BJ (cell line): ENCODE results near the gene VGLL4. TPM values are rescaled to one million over a fixed set of nuclear protein-coding genes. Genes with fewer than 3 reads are reported as not detected.

Experiments
- CTCF ChIA-PET: fragments of 350-600 bp; formaldehyde crosslinking; extraction: SDS; loops from one replicate; lab custom pipeline; 2021; ENCODE audit warnings: antibody characterized with exemption, inconsistent platforms; lab: Yijun Ruan, JAX
- POLR2A ChIA-PET: fragments of 300-600 bp; sonication (Branson Sonifier 250); formaldehyde crosslinking; extraction: SDS; loops from one replicate; lab custom pipeline; 2021; ENCODE audit warnings: antibody characterized with exemption; lab: Charles Lee
- DNase-seq: peaks from one replicate; pipeline ENCODE4 v3.0.0-alpha.2; 2011; ENCODE audit warnings: low read depth
- H3K27me3 ChIP-seq: 2 replicates; pipeline ENCODE4 v1.6.0; 2011; ENCODE audit warnings: low read length; ENCODE audit not compliant: control insufficient read depth, insufficient read depth
- H3K36me3 ChIP-seq: 2 replicates; pipeline ENCODE4 v1.5.1; 2011; ENCODE audit warnings: low read length; ENCODE audit not compliant: control insufficient read depth, insufficient read depth
- H3K4me3 ChIP-seq: 2 replicates; pipeline ENCODE4 v1.5.1; 2011; ENCODE audit warnings: low read depth, mild to moderate bottlenecking, control low read depth, low read length
- polyA plus RNA-seq: library from polyadenylated mRNA; depleted of rRNA; stranded (reverse); fragments of >200 nt; gene quantifications from 2 replicates; pipeline ENCODE4 v1.2.3, GENCODE V29; 2011
- TF ChIP-seq, protein P1 (sequence below): IDR thresholded peaks from 2 replicates; pipeline ENCODE4 v1.5.1; 2011; ENCODE audit warnings: low read depth, mild to moderate bottlenecking, control low read depth, inconsistent platforms, low read length, moderate library complexity; ENCODE audit not compliant: insufficient read depth

The VGLL4 gene
- polyA plus RNA-seq, 1 experiment: 31.3 TPM

DNA sequence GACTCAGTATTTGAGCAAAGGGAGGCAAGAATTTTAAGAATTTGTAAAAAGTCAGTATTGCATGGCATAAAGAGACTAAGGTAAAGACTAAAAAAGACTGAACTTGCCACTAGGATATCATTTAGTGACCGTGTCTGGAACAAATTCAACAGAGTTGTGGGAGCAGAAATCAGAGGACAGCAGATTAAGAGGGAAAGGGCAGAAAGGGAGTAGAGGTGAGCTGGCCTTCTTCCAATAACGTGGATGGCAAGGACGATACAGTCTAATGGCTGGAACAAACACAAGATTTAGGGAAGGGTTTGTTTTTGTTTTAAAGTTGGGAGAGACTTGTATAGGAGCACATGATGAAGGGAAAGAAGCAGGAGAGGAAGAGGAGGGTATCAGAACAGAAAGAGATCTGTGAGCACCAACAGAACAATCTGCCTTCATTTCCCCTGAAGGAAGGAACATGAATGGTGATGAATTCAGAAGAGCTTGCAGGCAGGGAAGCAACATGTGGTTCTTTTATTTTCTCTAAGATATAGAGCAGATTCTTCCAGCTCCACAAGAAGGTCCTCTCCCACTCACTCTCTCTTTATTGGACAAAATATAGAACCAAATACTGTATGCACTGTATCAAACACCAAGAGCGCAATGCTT lies 8.6 kb downstream of the VGLL4 start:
- Histone ChIP-seq H3K27me3 (no peaks in the 10 kb centered on the region), H3K4me3 (no peak overlapping the region), H3K36me3 (0 out of 2 replicates have a peak, but pooled peaks cover 2% of the 10 kb centered on the region)
- TF ChIP-seq, protein P1, sequence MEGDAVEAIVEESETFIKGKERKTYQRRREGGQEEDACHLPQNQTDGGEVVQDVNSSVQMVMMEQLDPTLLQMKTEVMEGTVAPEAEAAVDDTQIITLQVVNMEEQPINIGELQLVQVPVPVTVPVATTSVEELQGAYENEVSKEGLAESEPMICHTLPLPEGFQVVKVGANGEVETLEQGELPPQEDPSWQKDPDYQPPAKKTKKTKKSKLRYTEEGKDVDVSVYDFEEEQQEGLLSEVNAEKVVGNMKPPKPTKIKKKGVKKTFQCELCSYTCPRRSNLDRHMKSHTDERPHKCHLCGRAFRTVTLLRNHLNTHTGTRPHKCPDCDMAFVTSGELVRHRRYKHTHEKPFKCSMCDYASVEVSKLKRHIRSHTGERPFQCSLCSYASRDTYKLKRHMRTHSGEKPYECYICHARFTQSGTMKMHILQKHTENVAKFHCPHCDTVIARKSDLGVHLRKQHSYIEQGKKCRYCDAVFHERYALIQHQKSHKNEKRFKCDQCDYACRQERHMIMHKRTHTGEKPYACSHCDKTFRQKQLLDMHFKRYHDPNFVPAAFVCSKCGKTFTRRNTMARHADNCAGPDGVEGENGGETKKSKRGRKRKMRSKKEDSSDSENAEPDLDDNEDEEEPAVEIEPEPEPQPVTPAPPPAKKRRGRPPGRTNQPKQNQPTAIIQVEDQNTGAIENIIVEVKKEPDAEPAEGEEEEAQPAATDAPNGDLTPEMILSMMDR: no peak
- no peak for DNase-seq
- POLR2A ChIA-PET: no interaction called here
- CTCF ChIA-PET: interaction anchor here (0.6 to 1.7 kb wide), 3 partner anchors 10 to 413 kb away, joined by 3 to 5 read pairs (median 3); no protein-coding TSS in a partner anchor

DNA sequence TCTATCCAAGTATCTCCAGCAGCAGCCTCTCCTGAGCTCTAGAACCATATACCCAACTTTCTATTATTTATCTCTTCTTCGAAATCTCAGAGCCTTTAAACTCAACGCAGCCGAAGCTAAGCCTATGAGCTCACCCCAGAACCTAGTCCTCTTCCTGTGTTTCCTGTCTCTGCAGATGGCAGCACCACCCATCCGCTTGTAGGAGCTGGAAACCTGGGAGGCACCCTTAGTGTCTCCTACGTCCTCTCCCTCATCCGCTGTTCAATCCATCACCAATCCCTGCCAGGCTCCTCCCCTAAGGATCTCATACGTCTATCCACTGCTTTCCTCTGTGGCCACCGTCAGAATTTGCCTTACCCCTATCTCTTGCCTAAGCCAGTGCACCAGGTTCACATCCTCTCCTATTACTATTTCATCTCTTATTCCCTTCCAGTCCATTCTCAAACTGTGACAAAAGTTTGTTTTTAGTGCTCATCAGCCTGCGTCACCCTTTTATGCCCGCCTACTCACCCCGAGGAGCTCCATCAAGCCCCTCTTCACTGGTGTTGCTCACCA lies 9.6 kb downstream of the VGLL4 start:
- H3K27me3 ChIP-seq: no peaks in the 10 kb centered on the region
- DNase-seq: no peak
- CTCF ChIA-PET: interaction anchor here (0.7 kb wide), 1 partner anchor 13 kb away, joined by 4 read pairs; no protein-coding TSS in a partner anchor
- no peak overlapping the region for H3K4me3 ChIP-seq
- H3K36me3 ChIP-seq: no peaks in the 10 kb centered on the region
- TF ChIP-seq, protein P1: no peak
- POLR2A ChIA-PET: no interaction called here

DNA sequence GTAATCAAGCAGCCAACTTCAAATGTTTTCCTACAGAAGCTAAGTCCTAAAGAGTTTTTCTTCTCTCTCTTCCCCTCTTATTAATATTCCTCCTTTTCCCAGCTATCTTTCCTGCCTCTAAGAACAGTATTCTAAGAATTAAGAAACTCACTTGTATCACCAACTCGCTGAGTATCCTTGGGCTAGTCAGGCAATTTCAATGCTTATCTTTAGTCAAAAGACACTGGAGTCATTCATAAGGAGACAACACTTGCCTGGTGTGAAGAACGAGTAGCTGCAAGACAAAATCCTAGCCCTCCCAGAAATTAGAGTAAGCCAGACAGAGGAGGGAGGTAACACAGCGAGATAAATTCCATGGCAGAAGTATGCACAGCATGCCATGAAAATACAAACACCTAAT lies 10.7 kb downstream of the VGLL4 start:
- ChIA-PET CTCF (no interaction called here), POLR2A (interaction anchor here (0.5 kb wide), 1 partner anchor 8 kb away, joined by 8 read pairs; no protein-coding TSS in a partner anchor)
- DNase-seq: no peak
- Histone ChIP-seq H3K36me3 (no peaks in the 10 kb centered on the region), H3K4me3 (no peak overlapping the region), H3K27me3 (no peaks in the 10 kb centered on the region)
- TF ChIP-seq, protein P1: no peak

DNA sequence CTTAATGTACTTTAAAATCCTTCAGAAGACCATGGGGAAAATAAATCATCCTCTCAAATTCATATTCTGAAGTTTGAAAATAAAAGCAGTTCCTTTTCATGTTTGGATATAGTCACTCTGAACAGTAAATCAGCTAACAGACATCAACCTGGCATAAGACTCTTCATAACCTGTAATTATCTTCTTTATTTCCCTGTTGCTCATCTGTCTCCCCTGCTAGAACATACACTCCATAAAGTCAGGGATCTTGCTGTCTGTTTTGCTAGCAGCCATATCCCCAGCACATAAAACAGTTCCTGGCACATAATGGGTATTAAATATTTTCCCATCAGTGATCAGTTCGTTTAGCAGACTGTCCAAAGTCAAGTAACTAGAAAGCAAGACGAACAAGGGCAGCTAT lies 11.2 kb downstream of the VGLL4 start:
- Histone ChIP-seq H3K27me3 (no peaks in the 10 kb centered on the region), H3K4me3 (no peak overlapping the region), H3K36me3 (no peaks in the 10 kb centered on the region)
- TF ChIP-seq, protein P1: no peak
- ChIA-PET CTCF (no interaction called here), POLR2A (interaction anchor here (0.5 kb wide), 1 partner anchor 9 kb away, joined by 8 read pairs; no protein-coding TSS in a partner anchor)
- no peak for DNase-seq

DNA sequence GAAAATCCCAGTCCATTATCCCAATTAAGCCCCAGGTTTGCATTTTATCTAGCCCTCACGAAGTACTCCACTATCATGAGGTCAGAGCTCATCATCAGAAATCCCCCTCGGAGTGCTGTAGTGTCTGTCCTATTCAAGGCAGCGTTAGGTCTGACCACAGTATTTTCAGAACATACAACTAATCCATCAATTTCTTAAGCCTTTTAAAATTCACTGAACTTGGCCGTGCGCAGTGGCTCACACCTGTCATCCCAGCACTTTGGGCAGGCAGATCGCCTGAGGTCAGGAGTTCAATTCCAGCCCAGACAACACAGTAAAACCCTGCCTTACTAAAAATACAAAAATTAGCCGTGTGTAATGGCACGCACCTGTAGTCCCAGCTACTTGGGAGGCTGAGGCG lies 11.9 kb downstream of the VGLL4 start:
- ChIA-PET POLR2A (no interaction called here), CTCF (no interaction called here)
- no peak overlapping the region for H3K4me3 ChIP-seq
- TF ChIP-seq, protein P1: no peak
- DNase-seq: no peak
- H3K27me3 ChIP-seq: no peaks in the 10 kb centered on the region
- H3K36me3 ChIP-seq: no peaks in the 10 kb centered on the region
